DMS114 treated with DMSO at 0.1 percent for 48 hours (cell line): Measurements from ENCODE around the gene RETREG1.
"Not testable (repeated sequence)": the region's sequence is repeated elsewhere in the genome, so short reads cannot be mapped to it uniquely, and the experiment has no call there.

Experiments
- DNase-seq: peaks from one replicate; lab custom pipeline; 2025; ENCODE audit not compliant: unreplicated experiment; lab: John Stamatoyannopoulos, UW

Gene RETREG1

DNA sequence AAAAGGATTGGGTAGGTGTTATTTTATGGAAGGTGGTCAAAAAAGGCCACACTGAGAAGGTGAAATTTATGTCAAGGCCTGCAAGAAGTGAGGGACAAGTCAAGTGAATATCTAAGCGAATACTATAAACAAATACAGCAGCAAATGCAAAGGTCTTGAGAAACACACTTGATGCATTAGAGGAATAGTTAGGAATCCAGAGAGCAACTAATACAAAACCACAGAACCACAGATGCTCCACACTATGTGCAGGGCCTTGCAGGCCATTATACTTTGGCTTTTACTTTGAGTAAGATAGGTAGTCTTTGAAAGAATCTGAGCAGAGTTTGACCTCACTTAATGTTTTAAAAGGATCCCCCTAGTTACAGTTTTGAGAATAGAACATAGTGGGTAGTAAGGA lies 155.8 kb downstream of the RETREG1 start:
- no peak for DNase-seq

DNA sequence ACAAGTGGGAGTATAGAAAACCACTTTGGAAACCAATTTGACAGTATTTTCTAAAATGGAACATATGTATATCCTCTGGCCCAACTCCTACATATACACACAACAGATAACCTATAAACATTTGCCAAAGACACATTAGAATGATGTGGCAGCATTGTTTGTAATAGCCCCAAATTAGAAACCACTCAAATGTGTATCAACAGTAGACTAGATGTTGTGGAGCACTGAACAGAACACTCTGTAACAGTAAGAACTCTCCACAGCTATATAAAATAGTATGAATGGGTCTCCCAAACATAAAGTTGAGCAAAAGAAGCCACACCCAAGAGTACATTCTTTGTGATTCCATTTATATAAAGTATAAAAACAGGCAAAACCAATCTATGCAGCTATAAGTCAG lies 157.3 kb downstream of the RETREG1 start:
- DNase-seq: no peak

DNA sequence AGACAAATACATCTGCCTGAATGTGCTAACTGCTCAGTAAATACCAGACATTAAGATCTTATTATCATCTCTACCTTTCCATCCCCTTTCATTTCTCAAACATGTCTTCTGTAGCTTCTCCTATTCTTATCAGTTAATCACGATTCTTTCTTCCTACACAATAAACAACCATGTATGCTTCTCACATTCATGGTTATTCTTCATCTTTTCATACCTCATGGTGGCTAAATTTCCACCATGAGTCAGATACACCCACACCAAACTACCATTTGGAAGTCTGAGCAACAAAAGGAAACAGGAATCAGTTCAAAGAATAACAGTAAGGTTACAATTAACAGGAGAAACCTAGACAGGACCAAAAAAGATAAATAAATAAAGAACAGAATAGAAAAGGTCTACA lies 158.9 kb downstream of the RETREG1 start:
- DNase-seq: no peak

DNA sequence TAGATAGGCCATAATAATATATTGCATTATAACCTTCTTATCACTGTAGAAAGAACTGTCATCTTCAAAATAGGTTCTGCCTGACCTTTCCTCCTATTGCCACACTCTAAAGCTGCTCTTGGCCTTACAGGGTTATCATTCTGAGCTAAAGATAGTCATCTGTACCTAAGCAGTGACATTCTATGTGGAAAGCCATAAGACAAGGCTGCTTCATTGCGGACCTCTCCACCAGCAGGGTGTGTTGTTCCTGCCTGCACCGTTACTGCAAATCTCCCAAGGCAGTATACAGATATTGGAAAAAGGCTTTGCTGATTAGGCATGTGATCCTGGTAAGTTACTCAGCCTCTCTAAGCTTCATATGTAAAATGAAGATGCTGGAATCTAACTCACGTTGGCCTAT lies 159.3 kb downstream of the RETREG1 start:
- DNase-seq: no peak

DNA sequence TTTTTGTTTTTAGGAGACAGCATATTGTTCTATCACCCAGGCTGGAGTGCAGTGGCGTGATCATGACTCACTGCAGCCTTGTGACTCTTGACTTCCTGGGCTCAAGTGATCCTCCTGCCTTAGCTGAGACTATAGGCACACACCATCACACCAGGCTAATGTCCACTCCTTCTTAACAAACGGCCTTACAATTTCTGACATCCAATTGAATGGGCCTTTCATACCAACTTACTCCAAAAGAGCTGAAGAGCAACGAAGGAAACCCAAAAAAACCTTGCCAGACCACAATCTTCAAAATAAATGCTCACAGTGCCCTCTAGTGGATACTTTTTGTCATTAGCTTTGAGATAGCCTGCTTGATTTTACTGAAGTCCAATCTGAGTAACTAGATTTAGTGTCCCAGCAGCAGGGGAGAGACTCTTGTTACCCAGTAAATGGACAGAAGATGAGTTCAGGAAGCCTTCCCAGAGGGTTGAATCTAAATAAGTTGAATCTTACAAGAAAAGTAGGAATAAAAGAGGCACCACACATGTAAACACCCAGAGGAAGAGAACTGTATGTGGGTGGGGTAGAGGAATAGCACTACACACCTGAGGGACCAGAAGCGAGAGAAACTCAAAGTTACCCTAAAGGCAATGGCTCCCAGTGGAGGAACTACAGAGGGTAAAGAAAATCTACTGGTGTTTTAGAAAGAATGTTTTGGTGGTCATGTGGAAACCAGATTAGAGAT lies 160.5 kb downstream of the RETREG1 start:
- DNase-seq: peak; percentile 43

DNA sequence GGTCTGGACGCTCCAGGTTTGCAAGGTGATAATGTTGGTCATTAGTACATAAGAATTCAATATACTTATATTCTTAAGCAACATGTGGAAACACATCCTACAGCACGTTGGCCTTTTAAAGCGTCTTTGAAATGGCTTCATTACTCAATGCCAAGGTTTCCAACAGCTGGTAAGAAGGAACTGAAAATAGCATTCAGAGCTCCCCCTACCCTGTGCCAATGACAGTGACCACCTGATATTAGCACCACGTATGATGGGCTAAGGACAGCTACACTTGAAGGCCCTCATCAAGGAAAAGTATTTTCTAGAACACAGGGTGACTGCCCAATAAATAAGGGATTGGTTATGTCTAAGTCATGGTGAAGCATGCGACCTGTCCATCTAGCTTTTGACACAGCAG lies 161.1 kb downstream of the RETREG1 start:
- no peak for DNase-seq

DNA sequence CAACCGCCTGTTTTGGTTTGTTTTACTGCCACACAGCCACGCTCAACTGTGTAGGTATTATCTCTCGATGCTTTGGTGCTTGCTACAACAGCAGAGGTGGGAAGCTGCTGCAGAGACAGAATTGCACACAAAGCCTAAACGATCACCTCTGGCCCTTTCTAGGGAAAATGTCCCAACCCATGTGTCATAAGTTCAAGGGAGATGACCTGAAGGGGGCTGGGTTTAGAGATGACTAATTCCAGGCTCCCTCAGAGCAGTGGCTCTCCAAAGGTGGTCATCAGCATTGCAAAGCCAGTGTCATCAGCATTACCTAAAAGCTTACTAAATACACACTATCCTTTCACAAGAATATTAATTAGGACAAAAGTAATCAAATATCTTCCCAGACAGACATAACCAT lies 162.1 kb downstream of the RETREG1 start:
- DNase-seq: no peak

DNA sequence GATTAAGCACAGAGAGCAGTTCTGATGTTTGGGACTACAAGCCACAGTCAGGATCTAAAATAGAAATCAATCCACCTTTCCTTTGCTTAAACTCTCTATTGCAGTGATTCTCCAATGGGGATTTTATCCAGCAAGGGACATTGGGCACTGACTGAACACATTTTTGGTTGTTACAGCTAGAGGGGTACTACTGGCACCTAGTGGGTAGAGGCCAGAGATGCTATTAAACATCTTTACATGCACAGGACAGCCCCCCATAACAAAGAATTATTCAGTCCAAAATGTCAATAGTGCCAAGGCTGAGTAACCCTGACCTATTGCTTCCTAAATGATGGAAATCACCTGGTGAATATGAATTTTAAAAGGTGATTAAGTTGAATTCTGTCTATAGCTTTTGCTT lies 163.2 kb downstream of the RETREG1 start:
- no peak for DNase-seq

DNA sequence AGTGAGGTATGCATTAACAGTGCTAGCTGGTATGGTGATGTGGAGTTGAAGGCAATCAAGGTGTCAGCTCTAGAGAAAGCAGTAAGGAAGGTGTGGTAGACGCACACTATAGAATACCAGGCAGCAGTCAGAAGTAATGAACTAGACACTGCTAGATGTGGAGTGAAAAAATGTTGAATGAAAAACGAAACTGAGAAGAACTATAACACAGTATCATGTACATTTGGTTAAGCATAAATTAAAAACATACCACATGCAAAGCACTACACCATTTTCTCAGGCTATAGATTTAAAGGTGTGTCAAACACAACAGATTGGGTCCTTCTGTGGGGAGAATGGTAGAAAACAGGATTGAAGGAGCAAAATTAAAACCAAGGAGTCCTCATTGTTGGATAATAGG lies 166.6 kb downstream of the RETREG1 start:
- DNase-seq: no peak

DNA sequence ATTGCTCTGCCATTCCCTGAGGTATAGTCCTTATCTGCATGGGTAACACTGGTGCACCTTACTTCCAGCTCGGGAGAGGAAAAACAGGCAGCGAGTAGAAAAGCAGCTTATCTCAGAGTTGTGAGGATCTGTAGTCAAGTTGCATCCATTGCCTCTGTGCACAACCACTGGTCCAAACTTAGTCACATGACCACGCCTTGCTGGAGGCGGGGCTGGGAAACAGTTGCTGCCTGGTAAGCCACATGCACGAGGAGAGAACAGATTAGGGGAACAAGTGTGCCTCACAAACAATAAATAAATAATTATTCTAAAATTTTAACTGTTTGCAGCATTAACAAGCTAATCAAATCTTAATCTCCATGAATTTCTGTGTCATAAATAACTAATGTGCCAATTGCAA lies 169.8 kb downstream of the RETREG1 start:
- no peak for DNase-seq

DNA sequence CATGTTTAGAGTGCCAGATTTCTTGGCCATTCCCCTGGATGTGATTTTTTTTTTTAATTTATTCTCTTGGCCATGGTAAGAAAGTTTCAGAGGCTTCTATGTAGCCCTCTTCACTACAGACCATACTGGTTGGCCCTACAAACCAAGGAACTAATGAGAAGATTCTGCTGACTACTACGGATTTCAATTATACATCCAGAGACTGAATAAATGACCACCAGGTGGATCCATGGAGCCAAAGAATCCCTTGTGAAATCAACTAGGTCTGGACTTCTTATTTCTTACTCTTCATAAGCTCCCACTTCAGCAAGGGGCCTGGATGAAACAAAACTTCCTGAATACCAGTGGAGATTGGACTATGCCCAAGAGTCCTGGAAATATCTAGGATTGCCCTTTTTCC lies 178.8 kb downstream of the RETREG1 start:
- DNase-seq: no peak

DNA sequence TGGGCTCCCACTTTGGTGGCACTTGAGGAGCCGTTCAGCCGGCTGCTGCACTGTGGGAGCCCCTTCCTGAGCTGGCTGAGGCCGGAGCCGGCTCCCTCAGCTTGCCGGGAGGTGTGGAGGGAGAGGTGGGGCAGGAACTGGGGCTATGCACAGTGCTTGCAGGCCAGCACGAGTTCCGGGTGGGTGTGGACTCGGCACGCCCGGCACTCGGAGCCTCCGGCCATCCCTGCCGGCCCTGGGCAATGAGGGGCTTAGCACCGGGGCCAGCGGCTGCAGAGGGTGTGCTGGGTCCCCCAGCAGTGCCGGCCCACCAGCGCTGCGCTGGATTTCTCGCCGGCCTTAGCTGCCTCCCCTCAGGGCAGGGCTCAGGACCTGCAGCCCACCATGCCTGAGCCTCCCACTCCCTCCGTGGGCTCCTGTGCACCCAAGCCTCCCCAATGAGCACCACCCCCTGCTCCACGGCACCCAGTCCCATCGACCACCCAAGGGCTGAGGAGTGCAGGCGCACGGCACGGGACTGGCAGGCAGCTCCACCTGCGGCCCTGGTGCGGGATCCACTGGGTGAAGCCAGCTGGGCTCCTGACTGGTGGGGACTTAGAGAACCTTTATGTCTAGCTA lies 180.6 kb downstream of the RETREG1 start:
- not testable (repeated sequence) for DNase-seq

DNA sequence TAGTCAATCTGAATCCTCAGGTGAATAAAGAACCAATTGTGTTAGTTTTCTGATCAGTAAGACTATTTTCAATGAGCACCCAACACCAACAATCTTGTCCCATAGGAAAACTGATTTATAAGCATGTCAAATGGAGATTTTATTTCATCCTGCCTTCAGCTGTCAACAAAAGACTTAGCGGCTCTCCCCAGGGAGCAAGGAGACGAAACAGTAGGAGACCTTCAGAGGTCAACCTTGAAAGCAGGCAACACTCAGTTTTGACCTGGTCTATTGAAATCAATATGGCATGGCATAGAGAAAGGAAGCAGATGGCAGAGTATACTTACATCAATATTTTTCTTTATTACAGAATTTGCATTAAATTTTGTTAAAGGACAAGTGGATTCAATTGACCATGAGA lies 185.3 kb downstream of the RETREG1 start:
- no peak for DNase-seq

DNA sequence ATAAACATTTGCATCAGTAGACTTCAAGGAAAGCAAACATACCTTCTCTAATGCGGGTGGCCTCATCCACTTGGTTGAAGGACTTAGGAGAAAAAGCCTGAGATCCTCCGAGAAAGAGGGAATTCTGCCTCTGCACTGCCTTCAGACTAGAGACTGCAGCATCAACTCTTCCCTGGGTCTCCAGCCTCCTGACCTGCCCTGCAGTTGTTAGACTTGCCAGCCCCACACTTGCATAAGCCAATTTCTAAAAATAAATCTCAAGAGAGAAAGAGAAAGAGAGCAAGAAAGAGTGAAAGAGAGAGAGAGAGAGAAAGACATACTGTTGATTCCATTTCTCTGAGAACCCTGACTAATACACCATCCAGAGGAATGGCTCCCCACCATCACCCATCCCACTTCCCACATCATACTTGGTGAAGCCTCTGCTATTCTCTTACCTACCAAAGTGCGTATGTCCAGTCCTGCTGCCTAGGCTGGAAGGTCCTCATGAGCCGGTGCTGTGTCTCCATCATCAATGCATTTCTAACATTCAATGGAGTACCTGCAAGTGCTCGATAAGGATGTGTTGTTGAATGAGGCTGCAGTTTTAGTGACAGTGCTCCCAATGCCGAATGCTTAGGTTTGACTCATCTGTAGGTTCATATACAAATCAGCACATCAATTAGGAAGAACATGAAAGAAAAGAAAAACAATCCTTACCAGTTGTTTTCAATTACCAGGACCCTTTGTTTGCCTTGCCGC lies 186.3 kb downstream of the RETREG1 start:
- no peak for DNase-seq

DNA sequence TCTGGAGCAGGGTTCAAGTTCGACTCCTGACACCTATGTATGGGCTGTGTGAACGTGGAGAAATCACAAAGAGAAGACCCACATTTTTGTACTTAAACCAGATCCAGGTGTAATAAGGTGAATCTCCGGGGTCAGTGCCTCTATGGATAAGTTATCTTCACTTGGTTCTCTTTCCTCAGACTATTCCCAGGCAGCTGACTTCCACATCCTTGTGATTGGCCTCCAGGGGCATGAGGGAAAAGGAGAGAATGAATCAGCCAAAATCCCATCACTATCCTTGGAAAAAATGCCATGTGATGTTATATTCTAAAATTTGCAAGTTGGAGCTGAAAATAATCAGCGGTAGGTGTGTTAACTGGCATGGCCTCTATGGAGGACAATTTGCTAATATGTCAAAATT lies 188.4 kb downstream of the RETREG1 start:
- no peak for DNase-seq

DNA sequence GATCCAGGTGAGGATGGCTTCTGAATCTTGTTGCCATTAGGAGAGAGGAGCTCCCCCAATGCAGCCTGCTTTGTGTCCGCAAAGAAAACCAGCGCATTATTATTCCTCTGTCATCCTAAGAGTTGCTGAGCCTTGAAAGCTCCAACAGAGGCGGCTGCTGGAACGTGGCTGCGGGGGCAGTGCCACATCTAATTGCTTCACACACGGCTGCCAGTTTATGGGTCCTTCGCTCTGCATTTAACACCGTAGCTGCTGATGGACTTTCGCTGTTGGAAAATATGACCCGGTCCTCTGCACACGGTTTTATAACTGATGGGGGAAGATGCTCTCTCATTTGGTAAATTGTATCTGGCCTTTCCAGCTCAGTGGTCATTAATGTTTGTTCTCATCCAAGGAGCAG lies 189.2 kb downstream of the RETREG1 start:
- DNase-seq: no peak
